HG02571 (cell line): ENCODE results near the gene CPZ.
"Not testable (repeated sequence)": the region's sequence is repeated elsewhere in the genome, so short reads cannot be mapped to it uniquely, and the experiment has no call there.

Experiments
- ATAC-seq: cut with Tn5 transposase; IDR thresholded peaks from one replicate; pipeline ENCODE4 v1.9.1; 2021; ENCODE audit warnings: mild to moderate bottlenecking, moderate library complexity; ENCODE audit not compliant: unreplicated experiment

CPZ gene

DNA sequence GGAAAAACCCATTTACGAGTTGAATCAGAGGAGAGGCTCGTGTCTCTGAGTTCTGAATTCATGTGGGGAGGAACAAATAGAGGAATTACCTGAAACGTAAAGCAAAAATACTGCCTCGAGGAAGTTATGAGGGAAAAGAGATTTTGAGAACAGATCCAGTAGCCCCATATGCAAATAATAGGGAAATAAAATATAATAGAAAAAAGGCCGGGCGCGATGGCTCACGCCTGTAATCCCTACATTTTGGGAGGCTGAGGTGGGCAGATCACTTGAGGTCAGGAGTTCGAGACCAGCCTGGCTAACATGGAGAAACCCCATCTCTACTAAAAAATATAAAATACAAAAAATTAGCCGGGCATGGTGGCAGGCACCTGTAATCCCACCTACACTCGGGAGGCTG lies 42.2 kb downstream of the CPZ start:
- not testable (repeated sequence) for ATAC-seq

DNA sequence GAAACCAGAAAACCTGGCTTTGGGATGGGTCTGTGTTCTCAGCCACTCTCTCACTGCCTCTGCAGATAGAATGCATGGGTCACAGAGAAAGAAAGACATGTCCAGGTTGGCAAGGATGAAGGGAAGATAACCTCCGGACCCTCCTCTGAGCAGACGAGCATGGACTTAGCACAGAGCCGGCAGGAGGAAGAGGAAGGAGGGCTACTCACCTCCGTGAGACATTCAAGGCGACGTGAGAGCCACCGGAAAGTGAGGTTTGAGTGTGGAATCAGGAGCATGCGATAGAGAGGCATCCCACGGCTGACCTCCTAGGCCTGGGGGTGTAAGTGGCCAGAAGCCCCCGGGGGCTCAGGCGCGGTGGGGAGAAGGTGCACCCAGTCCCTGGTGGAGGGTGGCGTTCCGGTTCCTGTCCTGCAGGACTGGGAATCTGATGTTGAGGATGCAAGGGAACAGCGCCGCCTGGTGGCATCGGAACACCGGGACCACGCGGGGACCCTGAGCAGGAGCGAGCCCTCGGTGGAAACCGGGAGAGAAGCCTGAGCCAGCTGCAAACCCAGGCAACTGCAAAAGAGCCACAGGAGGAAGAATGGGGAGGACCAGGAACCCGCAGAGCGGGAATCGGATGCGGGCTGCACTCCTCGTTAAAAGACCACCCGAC lies 43.5 kb downstream of the CPZ start:
- not testable (repeated sequence) for ATAC-seq

DNA sequence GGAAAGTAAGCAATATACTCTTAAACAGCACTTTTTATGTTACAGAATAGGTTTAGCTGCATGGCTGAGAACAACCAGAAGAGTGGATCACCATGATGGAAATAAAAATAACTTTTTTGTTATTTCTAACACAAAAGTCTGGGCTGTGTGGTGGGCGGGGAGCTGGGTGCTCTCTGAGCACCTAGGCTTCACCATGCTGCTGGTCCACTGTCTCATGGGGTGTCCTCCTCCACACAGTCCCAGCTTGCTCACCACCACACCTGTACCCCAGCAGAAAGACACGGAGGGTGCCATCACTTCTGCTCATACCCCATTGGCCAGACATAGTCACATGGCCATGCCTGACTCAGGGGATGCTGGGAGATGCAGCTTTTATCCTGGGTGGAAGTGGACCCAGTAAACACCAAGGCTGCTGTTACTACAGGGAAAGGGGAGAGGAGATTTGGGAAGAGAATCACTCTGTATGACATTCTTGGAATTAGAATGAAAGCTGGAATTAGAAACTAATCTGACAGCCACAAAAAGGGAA lies 45.0 kb downstream of the CPZ start:
- no peak for ATAC-seq

DNA sequence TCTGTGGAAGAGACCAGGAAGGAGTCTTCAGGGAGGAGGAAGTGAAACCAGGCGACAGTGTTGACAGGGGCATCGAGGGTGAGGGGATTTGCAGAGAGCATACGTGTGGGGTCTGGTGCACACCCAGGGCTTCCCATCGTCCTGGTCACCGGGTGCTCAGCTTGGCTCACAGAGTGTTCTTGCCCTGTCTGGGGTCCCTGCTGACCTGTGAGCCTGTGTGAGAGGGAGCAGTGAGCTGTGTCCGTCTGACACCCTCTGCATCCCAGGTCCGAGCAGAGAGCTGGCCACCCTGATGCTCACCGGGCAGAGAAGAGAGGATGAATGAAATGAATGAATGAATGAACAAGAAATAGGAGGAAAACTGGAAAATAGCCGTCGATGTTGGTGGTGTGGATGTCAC lies 46.5 kb downstream of the CPZ start:
- ATAC-seq = no peak

DNA sequence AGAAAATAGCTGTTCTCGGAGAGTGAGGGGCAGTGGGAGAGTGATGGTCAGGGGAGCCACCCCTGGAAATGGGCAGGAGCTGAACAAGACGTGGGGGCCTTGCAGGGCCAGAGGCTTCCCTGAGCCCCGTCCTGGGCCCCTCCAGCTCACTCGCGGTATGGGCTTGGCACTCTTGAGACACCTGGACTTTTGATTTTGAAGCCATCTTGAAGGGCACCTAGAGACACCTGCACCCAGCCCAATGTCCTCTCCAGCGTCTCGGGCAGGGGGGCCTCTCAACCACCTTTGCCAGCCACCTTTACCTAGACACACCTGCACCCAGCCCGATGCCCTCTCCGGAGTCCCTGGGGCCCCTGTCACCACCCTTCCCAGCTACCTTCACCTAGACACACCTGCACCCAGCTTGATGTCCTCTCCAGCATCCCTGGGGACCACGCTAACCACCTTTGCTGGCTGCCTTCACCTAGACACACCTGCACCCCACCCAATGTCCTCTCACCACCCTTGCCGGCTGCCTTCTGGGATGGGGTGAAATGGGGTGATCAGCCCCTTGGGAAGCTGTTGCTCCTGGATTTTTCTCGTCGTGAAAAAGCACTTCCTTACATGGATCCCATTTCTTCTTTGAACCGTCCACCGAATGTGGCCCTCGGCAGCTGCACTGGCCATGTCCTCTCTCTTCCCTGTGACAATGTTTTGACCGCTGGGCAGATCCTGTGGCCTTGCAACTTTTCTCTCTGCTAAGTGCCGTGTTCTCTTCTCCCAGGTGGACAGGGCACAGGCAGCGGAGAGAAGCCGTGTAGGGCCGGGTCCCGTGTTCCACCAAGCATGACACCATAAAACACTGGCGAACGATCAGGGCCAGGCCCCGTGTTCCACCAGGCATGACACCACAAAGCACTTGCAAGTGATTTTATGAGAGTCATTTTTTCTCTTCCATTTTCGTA lies 47.5 kb downstream of the CPZ start:
- no peak for ATAC-seq

DNA sequence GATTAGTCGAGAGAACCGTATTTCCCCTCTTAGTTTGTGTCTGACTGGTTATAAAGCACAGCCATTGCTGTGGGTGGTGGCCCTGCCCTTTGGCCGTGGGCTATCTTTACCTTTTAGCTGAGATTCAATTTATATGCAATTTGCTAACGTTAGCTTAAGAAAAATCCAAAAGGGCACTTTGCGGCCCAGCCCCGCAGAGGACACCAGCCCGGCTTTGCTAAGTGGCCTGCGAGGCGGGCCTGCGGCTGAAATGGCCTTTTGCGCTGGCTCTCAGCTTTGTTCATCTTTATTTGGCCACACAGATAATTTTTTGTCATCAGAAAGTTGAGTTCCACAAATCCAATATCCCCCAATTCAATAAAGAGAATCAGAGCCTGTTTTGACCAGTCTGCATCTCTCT lies 48.3 kb downstream of the CPZ start:
- no peak for ATAC-seq

DNA sequence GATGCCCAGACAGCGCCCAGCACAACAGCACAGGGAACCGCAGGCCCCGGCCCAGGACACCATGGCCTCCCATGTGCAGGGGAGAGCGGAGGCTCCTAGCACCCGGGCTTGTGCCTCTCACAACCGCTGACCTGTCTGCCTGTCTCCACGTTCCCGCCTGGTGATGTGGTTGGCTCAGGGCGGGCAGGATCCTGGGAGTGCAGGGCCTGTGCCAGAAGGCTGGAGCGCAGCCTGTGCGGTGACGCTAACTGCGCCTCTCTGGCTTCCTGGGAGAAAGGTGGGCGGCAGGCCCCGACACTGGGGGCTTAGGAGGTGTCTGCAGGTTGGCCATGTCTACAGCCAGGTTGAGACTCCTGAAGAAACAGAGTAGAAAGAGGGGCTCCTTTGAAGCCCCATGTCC lies 48.7 kb downstream of the CPZ start:
- ATAC-seq = no peak

DNA sequence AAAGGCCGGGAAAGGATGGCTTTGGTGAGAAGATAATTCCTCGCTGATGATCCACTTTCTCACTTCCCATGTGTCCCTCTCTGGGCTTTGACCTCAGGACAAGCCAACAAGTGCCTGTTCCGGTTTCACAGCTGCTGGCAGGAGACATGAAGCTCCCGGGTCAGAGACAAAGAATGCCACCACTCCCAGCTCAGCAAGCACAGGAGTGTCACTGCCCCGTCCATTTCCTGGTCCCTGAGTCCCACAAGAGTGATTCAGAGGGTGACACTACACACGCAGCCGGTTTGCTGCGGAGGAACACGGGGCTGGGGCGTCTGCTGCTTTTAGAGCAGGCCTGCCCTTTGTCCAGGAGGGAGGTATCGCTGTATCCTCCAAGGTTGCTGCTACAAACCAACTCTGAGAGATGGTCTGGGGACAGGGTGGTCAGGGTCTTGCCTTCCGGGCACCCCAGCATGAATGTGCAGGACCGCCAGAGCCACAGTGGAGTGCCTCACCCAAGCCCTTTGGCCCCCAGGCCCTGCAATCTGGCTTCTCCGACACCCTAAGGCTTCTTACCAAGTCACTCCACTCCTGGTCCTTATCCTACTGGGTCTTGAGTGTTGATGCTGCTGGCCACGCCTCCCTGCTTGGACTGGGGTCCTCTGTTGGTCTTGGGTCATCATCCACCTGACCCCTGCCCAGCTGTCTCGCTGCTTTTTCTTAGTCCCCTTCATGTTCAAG lies 49.5 kb downstream of the CPZ start:
- ATAC-seq = no peak

DNA sequence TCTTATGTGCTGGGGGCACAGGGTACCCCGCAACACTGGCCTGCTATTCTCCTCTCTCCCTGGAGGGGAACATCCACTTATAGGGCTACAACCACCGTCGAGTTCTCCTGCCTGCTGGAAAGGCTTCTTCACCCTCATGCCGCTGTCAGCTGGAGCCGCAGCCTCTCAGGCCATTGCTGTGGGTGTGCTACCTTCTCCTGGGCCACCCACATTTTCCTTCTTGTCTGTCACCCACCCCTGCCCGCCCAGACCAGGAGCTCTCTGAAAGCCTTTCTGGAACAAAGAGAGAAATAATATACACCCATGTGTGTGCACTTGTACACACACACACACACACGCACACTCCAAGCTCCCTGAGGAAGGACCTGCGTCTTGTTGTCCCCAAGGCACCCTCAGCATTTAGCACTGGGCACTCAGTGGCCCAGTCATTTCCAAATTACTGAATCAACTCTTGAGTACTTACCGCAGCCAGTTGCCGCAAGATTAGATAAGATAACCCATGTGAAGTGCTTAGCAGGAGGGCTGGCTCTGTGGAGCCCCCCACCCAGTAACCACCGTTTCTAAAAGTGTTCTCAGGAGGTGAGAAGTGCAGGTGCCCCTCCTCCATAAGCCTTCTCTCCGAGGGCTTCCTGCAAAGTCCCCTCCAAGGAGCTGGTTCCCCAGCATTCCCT lies 50.2 kb downstream of the CPZ start:
- ATAC-seq = no peak

DNA sequence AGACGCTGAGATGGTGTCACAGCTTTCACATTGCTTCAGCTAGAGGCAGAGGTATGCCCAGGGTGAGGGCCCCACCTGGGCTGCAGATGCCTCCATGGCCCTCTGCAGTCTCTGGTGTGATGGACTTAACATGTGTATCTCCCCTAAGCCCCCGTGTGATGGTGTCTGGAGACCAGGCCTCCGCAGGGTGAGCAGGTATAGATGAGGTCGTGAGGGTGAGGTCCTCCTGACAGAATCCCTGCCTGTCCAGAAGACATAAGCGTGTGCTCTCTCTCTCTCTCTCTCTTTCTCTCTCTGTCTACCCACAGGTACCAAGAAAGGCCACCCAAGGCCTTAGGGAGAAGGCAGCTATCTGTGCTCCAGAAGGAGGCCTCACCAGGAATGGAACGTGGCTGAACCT lies 50.9 kb downstream of the CPZ start:
- ATAC-seq = no peak

DNA sequence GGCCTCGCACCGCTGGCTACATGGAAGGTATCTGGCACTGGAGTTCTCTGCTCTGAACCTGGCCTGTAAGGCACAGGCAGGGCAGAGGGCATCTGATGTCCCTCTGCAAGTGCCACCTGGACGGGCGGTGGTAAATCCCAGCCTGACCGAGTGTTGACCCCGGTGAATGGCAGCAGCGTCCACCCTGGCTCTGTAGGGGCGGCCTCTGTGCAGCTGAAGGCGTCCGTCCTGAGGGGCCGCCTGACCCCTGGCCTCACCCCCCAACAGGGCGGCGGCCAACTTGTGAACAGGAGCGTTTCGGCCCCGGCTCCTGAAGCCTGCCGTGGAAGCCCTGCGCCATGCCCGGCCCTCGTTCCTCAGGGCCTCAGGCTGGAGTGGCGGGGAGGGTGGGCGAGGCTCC lies 51.4 kb downstream of the CPZ start:
- no peak for ATAC-seq

DNA sequence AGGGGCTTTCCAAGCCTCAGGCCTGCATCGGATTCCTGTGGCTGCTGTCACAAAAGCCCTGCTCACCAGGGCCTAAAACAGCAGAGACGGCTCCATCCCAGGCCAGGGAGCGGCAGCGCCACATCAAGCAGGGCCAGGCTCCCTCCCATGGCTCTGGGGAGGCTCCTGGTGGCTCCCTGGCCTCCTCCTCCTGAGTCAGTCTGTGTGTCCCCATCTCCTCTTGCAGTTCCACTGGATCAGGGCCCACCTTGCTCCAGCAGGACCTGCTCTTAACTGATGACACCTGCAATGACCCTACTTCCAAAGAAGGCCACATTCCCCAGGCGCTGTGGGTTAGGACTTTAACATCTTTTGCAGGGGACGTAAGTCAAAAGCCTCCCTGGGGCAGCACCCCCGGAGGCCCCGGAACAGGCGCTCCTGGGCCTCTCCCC lies 51.9 kb downstream of the CPZ start:
- ATAC-seq = no peak

DNA sequence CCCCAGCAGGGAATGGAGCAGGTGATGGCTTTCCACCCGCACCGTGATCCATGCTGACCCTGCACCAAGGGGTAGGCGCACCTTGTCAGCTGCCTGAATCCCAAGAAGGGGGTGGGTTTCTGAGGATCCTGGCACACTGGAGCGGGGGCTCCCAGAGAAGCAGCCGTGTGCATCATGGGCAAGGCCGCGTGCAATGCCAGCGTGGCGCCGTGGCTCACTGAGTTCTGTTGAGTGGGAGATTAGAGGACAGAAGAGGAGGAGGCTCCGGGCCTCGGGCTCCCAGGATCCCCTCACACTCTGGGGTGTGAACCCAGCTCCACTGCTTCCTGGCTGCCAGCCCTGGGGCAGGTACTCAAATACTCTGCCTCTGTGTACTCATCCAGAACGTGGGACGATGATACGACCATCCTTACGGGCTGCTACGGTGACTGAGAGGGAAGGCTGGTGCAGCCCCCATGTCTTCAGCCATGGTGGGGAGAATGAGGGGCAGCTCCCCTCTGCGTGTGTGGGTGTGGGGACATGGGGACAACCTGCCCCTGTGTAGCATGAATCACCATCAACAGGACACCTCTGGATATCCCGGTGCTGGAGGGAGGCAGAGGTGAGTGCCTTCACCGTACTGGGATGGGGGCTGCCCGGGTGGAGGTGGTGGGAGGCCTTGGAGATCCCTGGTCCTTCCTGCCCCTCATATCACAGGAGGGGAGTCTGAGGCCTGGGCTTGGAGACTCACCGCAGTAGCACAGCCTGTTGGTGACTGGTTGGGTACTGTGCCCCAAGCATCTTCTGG lies 52.6 kb downstream of the CPZ start:
- ATAC-seq = no peak

DNA sequence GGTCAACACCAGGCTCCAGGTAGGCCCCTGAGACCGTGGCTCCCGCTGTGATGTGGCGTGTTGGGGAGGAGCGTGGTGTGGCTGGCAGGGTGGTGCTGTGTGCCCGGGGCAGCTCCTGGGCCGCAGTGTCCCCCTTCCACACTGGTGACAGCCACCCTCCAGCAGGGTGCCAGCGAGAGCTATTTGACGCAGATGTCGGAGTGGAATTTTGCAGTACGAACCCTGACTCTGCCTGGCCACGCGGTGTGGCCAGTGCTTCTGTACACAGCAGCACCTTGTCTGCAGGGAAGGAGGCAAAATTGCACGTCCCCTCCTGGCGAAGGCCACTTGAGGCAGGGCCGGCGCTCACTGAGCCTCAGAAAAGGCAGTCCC lies 53.2 kb downstream of the CPZ start:
- ATAC-seq = no peak

DNA sequence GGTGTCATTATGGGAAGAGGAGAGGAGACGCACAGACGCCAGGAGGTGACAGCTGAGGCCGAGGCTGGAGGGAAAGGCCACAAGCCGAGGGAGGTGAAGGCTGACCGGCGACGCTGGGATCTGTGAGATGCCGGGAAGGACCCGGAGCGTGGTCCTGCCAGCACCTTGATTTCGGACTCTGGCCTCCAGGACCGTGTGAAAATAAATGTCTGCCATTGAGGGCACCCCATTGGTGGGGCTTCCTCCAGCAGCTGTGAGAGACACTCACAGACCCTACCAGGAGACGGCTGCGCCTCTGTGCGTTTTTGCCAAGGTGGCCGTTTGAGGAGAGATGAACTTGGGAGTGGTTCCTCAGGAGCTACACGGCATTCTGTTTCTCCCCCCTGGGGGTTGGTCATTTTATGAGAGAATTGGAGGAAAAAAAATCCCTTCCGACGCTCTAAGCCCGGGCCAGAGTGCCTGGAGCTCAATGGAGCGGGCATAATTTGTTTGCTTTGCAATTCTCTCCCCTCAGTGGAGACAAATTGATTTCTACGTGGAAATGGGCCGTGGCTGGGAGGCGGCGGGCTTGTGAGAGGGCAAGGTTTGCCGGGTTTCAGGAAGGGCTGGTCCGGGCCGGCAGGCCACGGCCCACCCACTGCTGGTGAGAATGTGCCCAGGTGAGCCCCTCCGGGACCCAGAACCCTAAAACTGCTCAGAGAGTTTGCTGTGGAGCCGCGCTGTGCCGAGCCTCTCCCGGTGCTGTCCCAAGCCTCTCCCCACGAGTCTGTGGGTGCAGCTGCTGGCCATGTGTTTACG lies 53.9 kb downstream of the CPZ start:
- ATAC-seq = no peak

DNA sequence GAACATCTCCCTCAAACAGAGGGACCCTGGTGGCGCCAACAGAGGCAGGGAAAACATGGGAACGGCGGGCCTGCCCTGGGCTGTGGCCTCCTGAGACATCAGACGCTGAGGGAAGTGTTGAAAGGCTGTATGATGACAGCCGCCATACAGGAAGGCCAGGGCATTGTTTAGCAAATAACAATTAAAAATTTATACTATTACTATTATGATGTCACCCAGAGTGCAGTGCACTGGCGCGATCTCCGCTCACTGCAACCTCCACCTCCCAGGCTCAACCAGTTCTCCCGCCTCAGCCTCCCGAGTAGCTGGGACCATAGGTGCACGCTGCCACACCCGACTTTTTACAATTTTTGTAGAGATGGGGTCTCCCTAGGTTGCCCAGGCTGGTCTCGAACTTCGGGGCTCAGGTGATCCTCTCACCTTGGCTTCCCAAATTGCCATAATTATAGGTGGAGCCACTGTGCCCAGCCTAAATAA lies 54.6 kb downstream of the CPZ start:
- ATAC-seq = no peak

DNA sequence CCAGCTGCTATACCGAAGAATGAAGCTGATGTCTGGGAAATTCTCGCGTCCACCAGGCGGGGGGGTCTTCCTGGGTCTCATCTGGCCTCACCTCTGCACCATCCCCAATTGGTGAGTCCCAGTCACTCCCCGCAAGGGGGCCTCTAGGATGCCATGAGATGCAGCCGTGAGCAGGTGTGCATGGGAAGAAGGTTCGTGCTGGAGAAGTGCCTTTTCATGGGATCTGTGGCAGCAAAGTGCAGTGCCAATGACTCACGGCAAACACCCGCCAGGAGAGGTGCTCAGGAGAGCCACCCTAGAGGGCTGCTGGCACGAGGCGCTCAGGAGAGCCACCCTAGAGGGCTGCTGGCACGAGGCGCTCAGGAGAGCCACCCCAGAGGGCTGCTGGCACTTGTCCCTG lies 55.1 kb downstream of the CPZ start:
- ATAC-seq = no peak

DNA sequence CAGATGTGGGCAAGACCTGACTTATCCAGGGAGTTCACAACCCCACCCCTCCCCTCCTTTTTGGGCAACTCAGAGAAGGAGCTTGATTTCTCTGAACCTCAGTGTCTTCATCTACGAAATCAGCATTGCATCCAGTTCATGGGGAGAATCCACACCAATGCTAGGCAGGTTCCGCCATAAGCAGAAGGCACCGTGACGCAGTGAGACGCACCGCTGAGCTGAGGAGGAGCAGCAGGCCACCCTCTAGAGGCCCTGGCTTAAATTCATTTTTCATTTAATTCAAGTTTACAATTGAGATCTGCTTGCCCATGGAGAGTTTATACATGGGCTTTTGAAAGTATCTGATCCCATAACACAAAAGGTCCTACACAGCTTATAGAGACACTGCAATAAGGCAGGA lies 55.7 kb downstream of the CPZ start:
- no peak for ATAC-seq
